ENCODE results near the gene PTH2.

The PTH2 gene

GRCh38 chr19:49440439-49441209 is 17.4 kb upstream of the PTH2 start:
- Histone ChIP-seq H3K27me3 (ENCODE audit: low read depth, low read length) (peaks cover 48% of the 10 kb centered on the region), H3K9ac (ENCODE audit: low read length) (no peak overlapping the region), H3K4me2 (ENCODE audit: low read length) (no peak overlapping the region), H2AFZ (ENCODE audit: low read depth, low read length) (no peak overlapping the region), H3K79me2 (ENCODE audit: low read length) (no peaks in the 10 kb centered on the region), H3K4me1 (ENCODE audit: low read length) (peaks cover 4% of the 10 kb centered on the region; the same call in 1 of the 2 replicates), H3K27ac (ENCODE audit: low read length) (no peak overlapping the region), H4K20me1 (ENCODE audit: insufficient read depth, low read length) (no peaks in the 10 kb centered on the region), H3K4me3 (ENCODE audit: low read length) (no peak overlapping the region), H3K36me3 (replicated peaks; ENCODE audit: low read depth, low read length) (no peaks in the 10 kb centered on the region), H3K9me3 (ENCODE audit: insufficient read depth, low read length) (no peaks in the 10 kb centered on the region)
- TF ChIP-seq EZH2phosphoT487 (IDR thresholded peaks at IDR 0.05; ENCODE audit: low read depth): no peak
- TF ChIP-seq CTCF (IDR thresholded peaks at IDR 0.05; ENCODE audit: low read depth, low read length): no peak

- peaks cover 48% of the 10 kb centered on the region for H3K27me3 ChIP-seq (ENCODE audit: low read depth, low read length)
- no peak overlapping the region for H3K4me2 ChIP-seq (ENCODE audit: low read length)
- TF ChIP-seq EZH2phosphoT487 (IDR thresholded peaks at IDR 0.05; ENCODE audit: low read depth) (no peak), CTCF (IDR thresholded peaks at IDR 0.05; ENCODE audit: low read depth, low read length) (no peak)
Observed at GRCh38 chr19:49439836-49440235, 16.6 kb upstream of the PTH2 start.

GRCh38 chr19:49438261-49438660 is 15.0 kb upstream of the PTH2 start:
- H3K9me3 ChIP-seq (ENCODE audit: insufficient read depth, low read length): no peaks in the 10 kb centered on the region
- H3K36me3 ChIP-seq (replicated peaks; ENCODE audit: low read depth, low read length): no peaks in the 10 kb centered on the region
- no peaks in the 10 kb centered on the region for H4K20me1 ChIP-seq (ENCODE audit: insufficient read depth, low read length)
- H3K79me2 ChIP-seq (ENCODE audit: low read length): no peaks in the 10 kb centered on the region
- H3K4me3 ChIP-seq (ENCODE audit: low read length): no peak overlapping the region
- H3K27me3 ChIP-seq (ENCODE audit: low read depth, low read length): peaks cover 48% of the 10 kb centered on the region
- no peak overlapping the region for H3K9ac ChIP-seq (ENCODE audit: low read length)
- H2AFZ ChIP-seq (ENCODE audit: low read depth, low read length): no peak overlapping the region
- H3K4me2 ChIP-seq (ENCODE audit: low read length): no peak overlapping the region
- H3K4me1 ChIP-seq (ENCODE audit: low read length): peaks cover 4% of the 10 kb centered on the region; the same call in 1 of the 2 replicates
- no peak overlapping the region for H3K27ac ChIP-seq (ENCODE audit: low read length)
- TF ChIP-seq EZH2phosphoT487 (IDR thresholded peaks at IDR 0.05; ENCODE audit: low read depth): no peak
- no peak for TF ChIP-seq CTCF (IDR thresholded peaks at IDR 0.05; ENCODE audit: low read depth, low read length)

More at GRCh38 chr19:49439836-49440235, 16.6 kb upstream of the PTH2 start:
- Histone ChIP-seq H3K9ac (ENCODE audit: low read length) (no peak overlapping the region), H3K9me3 (ENCODE audit: insufficient read depth, low read length) (no peaks in the 10 kb centered on the region), H3K27ac (ENCODE audit: low read length) (no peak overlapping the region), H3K36me3 (replicated peaks; ENCODE audit: low read depth, low read length) (no peaks in the 10 kb centered on the region), H2AFZ (ENCODE audit: low read depth, low read length) (no peak overlapping the region), H4K20me1 (ENCODE audit: insufficient read depth, low read length) (no peaks in the 10 kb centered on the region), H3K4me1 (ENCODE audit: low read length) (peaks cover 4% of the 10 kb centered on the region; the same call in 1 of the 2 replicates), H3K79me2 (ENCODE audit: low read length) (no peaks in the 10 kb centered on the region), H3K4me3 (ENCODE audit: low read length) (no peak overlapping the region)

- no peak for TF ChIP-seq EZH2phosphoT487 (IDR thresholded peaks at IDR 0.05; ENCODE audit: low read depth)
- no peak for TF ChIP-seq CTCF (IDR thresholded peaks at IDR 0.05; ENCODE audit: low read depth, low read length)
- H3K9me3 ChIP-seq (ENCODE audit: insufficient read depth, low read length): no peaks in the 10 kb centered on the region
- H3K4me2 ChIP-seq (ENCODE audit: low read length): no peak overlapping the region
- H3K9ac ChIP-seq (ENCODE audit: low read length): no peak overlapping the region
- no peak overlapping the region for H2AFZ ChIP-seq (ENCODE audit: low read depth, low read length)
- no peaks in the 10 kb centered on the region for H4K20me1 ChIP-seq (ENCODE audit: insufficient read depth, low read length)
- H3K79me2 ChIP-seq (ENCODE audit: low read length): no peaks in the 10 kb centered on the region
- peaks cover under 1% of the 10 kb centered on the region; the same call in 1 of the 2 replicates for H3K4me1 ChIP-seq (ENCODE audit: low read length)
- no peak overlapping the region for H3K4me3 ChIP-seq (ENCODE audit: low read length)
- no peak overlapping the region for H3K27ac ChIP-seq (ENCODE audit: low read length)
- no peaks in the 10 kb centered on the region for H3K36me3 ChIP-seq (replicated peaks; ENCODE audit: low read depth, low read length)
- H3K27me3 ChIP-seq (ENCODE audit: low read depth, low read length): peaks cover 45% of the 10 kb centered on the region
Observed at GRCh38 chr19:49437231-49437630, 14.0 kb upstream of the PTH2 start.
